Activated naive CD8-positive, alpha-beta T cell treated with anti-CD3 and anti-CD28 coated beads, Interleukin-2, amount 10 ng/mL, durations not matched to agents 7 days and 5 days (primary cell): ENCODE data around the gene DDX24. TPM values are rescaled to one million over a fixed set of nuclear protein-coding genes. Genes with fewer than 3 reads are reported as not detected.
A peak's percentile ranks its signal among the peaks of the same experiment; 100 is the strongest.

Source experiments
- ATAC-seq: fragments of 150-1000 bp; cut with Tn5 transposase; one replicate; pipeline ENCODE4 v1.10.0; 2021; ENCODE audit warnings: low read depth, moderate library complexity
- POLR2A ChIA-PET: fragments of 350-600 bp; sonication (Branson Sonifier 250); formaldehyde crosslinking; loops from one replicate; lab custom pipeline; 2021; ENCODE audit warnings: antibody characterized with exemption; lab: Charles Lee
- DNase-seq: peaks from one replicate; pipeline ENCODE4 v3.0.0; 2021
- H3K27ac Mint-ChIP-seq: one replicate; pipeline ENCODE4 v1.8.0; 2022; ENCODE audit warnings: mild to moderate bottlenecking, mixed read lengths
- H3K27me3 Mint-ChIP-seq: one replicate; pipeline ENCODE4 v1.8.0; 2022; ENCODE audit warnings: mild to moderate bottlenecking, moderate library complexity, mixed read lengths
- H3K36me3 Mint-ChIP-seq: one replicate; pipeline ENCODE4 v1.8.0; 2021; ENCODE audit warnings: mild to moderate bottlenecking, mixed read lengths
- H3K4me1 Mint-ChIP-seq: one replicate; pipeline ENCODE4 v1.8.0; 2021; ENCODE audit warnings: mixed read lengths
- H3K4me3 Mint-ChIP-seq: one replicate; pipeline ENCODE4 v1.8.0; 2022; ENCODE audit warnings: mild to moderate bottlenecking, moderate library complexity, mixed read lengths
- H3K9me3 Mint-ChIP-seq: one replicate; pipeline ENCODE4 v1.8.0; 2021; ENCODE audit warnings: mixed read lengths
- total RNA-seq, 2 experiments: library from RNA; stranded (reverse); gene quantifications; one replicate each; pipeline ENCODE4 v1.2.3, GENCODE V29; 2021

The DDX24 gene
- total RNA-seq, 2 experiments from 2014 or later, result 232 to 237 TPM

- Mint-ChIP-seq H3K27ac (no peak overlapping the region), H3K4me3 (peak overlapping the region; percentile 38), H3K27me3 (no peaks in the 10 kb centered on the region), H3K36me3 (no peaks in the 10 kb centered on the region), H3K9me3 (no peaks in the 10 kb centered on the region), H3K4me1 (peaks cover 24% of the 10 kb centered on the region)
- DNase-seq (no peak), ATAC-seq (no peak)
- POLR2A ChIA-PET, result no interaction called here
Measured at GRCh38 chr14:94026889-94027469, 54.0 kb downstream of the DDX24 start.

- peaks cover 31% of the 10 kb centered on the region for H3K4me1 Mint-ChIP-seq
- DNase-seq (peak; percentile 95), ATAC-seq (peak; percentile 99)
- H3K4me3 Mint-ChIP-seq, result peak within 1 kb of the TSS; percentile 73
- POLR2A ChIA-PET, result interaction anchor here (0.9 to 1.3 kb wide), 3 partner anchors 15 to 87 kb away, joined by 6 to 7 read pairs (median 6); partner anchors contain the start of genes DDX24 and IFI27L1
- no peaks in the 10 kb centered on the region for H3K27me3 Mint-ChIP-seq
- no peaks in the 10 kb centered on the region for H3K36me3 Mint-ChIP-seq
- no peaks in the 10 kb centered on the region for H3K9me3 Mint-ChIP-seq
- peak within 1 kb of the TSS; percentile 60 for H3K27ac Mint-ChIP-seq
Measured at GRCh38 chr14:94026173-94026888, 54.7 kb downstream of the DDX24 start, which contains the start of gene OTUB2. TSS of gene OTUB2 (plus strand) at chr14:94026340. CDS start at chr14:94026538, 198 bp downstream.

- Mint-ChIP-seq H3K9me3 (no peaks in the 10 kb centered on the region), H3K27me3 (peaks cover 3% of the 10 kb centered on the region), H3K4me1 (peaks cover 37% of the 10 kb centered on the region), H3K27ac (peak overlapping the region; percentile 60), H3K36me3 (no peaks in the 10 kb centered on the region), H3K4me3 (peak overlapping the region; percentile 73)
- ATAC-seq (no peak), DNase-seq (no peak)
- POLR2A ChIA-PET, result interaction anchor here (0.9 to 1.3 kb wide), 3 partner anchors 14 to 86 kb away, joined by 6 to 7 read pairs (median 6); partner anchors contain the start of genes DDX24 and IFI27L1
Measured at GRCh38 chr14:94025720-94026119, 55.3 kb downstream of the DDX24 start.

- Mint-ChIP-seq H3K36me3 (no peaks in the 10 kb centered on the region), H3K4me3 (no peak overlapping the region), H3K27ac (no peak overlapping the region), H3K9me3 (no peaks in the 10 kb centered on the region), H3K27me3 (peaks cover 11% of the 10 kb centered on the region), H3K4me1 (peaks cover 41% of the 10 kb centered on the region)
- ATAC-seq (no peak), DNase-seq (no peak)
- POLR2A ChIA-PET, result no interaction called here
Measured at GRCh38 chr14:94024549-94024948, 56.5 kb downstream of the DDX24 start.

GRCh38 chr14:94022532-94023411, 58.2 kb downstream of the DDX24 start:
- H3K27ac Mint-ChIP-seq, result peak overlapping the region; percentile 4
- H3K27me3 Mint-ChIP-seq, result peaks cover 20% of the 10 kb centered on the region
- H3K36me3 Mint-ChIP-seq, result no peaks in the 10 kb centered on the region
- ATAC-seq (no peak), DNase-seq (no peak)
- peak overlapping the region; percentile 52 for H3K4me3 Mint-ChIP-seq
- POLR2A ChIA-PET, result no interaction called here
- H3K9me3 Mint-ChIP-seq, result no peaks in the 10 kb centered on the region
- peaks cover 34% of the 10 kb centered on the region for H3K4me1 Mint-ChIP-seq

GRCh38 chr14:94021416-94022157, 59.4 kb downstream of the DDX24 start:
- ATAC-seq (no peak), DNase-seq (no peak)
- H3K4me3 Mint-ChIP-seq, result peak overlapping the region; percentile 52
- H3K36me3 Mint-ChIP-seq, result no peaks in the 10 kb centered on the region
- peaks cover 34% of the 10 kb centered on the region for H3K4me1 Mint-ChIP-seq
- H3K9me3 Mint-ChIP-seq, result no peaks in the 10 kb centered on the region
- POLR2A ChIA-PET, result no interaction called here
- H3K27me3 Mint-ChIP-seq, result peaks cover 26% of the 10 kb centered on the region
- H3K27ac Mint-ChIP-seq, result peak overlapping the region; percentile 54

- Mint-ChIP-seq H3K36me3 (no peaks in the 10 kb centered on the region), H3K27ac (peak overlapping the region; percentile 11), H3K27me3 (peaks cover 28% of the 10 kb centered on the region), H3K9me3 (no peaks in the 10 kb centered on the region), H3K4me1 (peaks cover 32% of the 10 kb centered on the region), H3K4me3 (no peak overlapping the region)
- no peak for ATAC-seq
- DNase-seq, result no peak
- POLR2A ChIA-PET, result no interaction called here
Measured at GRCh38 chr14:94021001-94021400, 60.0 kb downstream of the DDX24 start.

- H3K36me3 Mint-ChIP-seq, result no peaks in the 10 kb centered on the region
- H3K27ac Mint-ChIP-seq, result no peak overlapping the region
- no peak for ATAC-seq
Measured at GRCh38 chr14:94020267-94020666, 60.7 kb downstream of the DDX24 start.

GRCh38 chr14:94019329-94019728, 61.7 kb downstream of the DDX24 start:
- no peak overlapping the region for H3K27ac Mint-ChIP-seq
- H3K4me1 Mint-ChIP-seq, result peaks cover 29% of the 10 kb centered on the region
- no peak overlapping the region for H3K4me3 Mint-ChIP-seq
- H3K9me3 Mint-ChIP-seq, result no peaks in the 10 kb centered on the region
- ATAC-seq (no peak), DNase-seq (no peak)
- no peaks in the 10 kb centered on the region for H3K36me3 Mint-ChIP-seq
- POLR2A ChIA-PET, result no interaction called here
- peaks cover 39% of the 10 kb centered on the region for H3K27me3 Mint-ChIP-seq

More at GRCh38 chr14:94020267-94020666, 60.7 kb downstream of the DDX24 start:
- no peaks in the 10 kb centered on the region for H3K9me3 Mint-ChIP-seq
- POLR2A ChIA-PET, result no interaction called here
- H3K4me3 Mint-ChIP-seq, result no peak overlapping the region
- no peak for DNase-seq
- H3K4me1 Mint-ChIP-seq, result peaks cover 29% of the 10 kb centered on the region
- H3K27me3 Mint-ChIP-seq, result peaks cover 34% of the 10 kb centered on the region

- Mint-ChIP-seq H3K4me1 (peaks cover 30% of the 10 kb centered on the region), H3K9me3 (no peaks in the 10 kb centered on the region), H3K4me3 (no peak overlapping the region), H3K27ac (no peak overlapping the region), H3K36me3 (no peaks in the 10 kb centered on the region), H3K27me3 (peaks cover 39% of the 10 kb centered on the region)
- POLR2A ChIA-PET, result no interaction called here
- ATAC-seq (no peak), DNase-seq (no peak)
Measured at GRCh38 chr14:94018308-94018707, 62.7 kb downstream of the DDX24 start.

- no peak for DNase-seq
- Mint-ChIP-seq H3K27me3 (peaks cover 41% of the 10 kb centered on the region), H3K27ac (no peak overlapping the region), H3K9me3 (no peaks in the 10 kb centered on the region), H3K4me3 (no peak overlapping the region), H3K4me1 (peaks cover 23% of the 10 kb centered on the region), H3K36me3 (no peaks in the 10 kb centered on the region)
- no peak for ATAC-seq
- POLR2A ChIA-PET, result no interaction called here
Measured at GRCh38 chr14:94016446-94016976, 64.5 kb downstream of the DDX24 start.

GRCh38 chr14:94015223-94015622, 65.8 kb downstream of the DDX24 start:
- no peak for DNase-seq
- no peak for ATAC-seq
- Mint-ChIP-seq H3K4me1 (peaks cover 24% of the 10 kb centered on the region), H3K4me3 (no peak overlapping the region), H3K36me3 (no peaks in the 10 kb centered on the region), H3K27me3 (peaks cover 40% of the 10 kb centered on the region), H3K27ac (no peak overlapping the region), H3K9me3 (no peaks in the 10 kb centered on the region)
- POLR2A ChIA-PET, result no interaction called here
